DND-41 (cell line): ENCODE measurements around the gene POU6F1.
"Not testable (repeated sequence)": the region's sequence is repeated elsewhere in the genome, so short reads cannot be mapped to it uniquely, and the experiment has no call there.

Experiments
- CTCF ChIP-seq: IDR thresholded peaks from 2 replicates; pipeline ENCODE4 v1.5.1; 2012; ENCODE audit warnings: borderline replicate concordance, low read length, moderate library complexity, mild to moderate bottlenecking; ENCODE audit not compliant: poor library complexity, severe bottlenecking; ENCODE audit errors: extremely low read depth
- EZH2 ChIP-seq: IDR thresholded peaks from 3 replicates; pipeline ENCODE4 v1.6.1; 2012; ENCODE audit warnings: borderline replicate concordance, low read depth, mild to moderate bottlenecking, moderate library complexity, low read length, inconsistent platforms; ENCODE audit not compliant: severe bottlenecking

GRCh38 chr12:51219857-51220256 lies 2.0 kb upstream of the POU6F1 start:
- TF ChIP-seq CTCF, EZH2: not testable (repeated sequence)
